GM18526 (cell line): ENCODE results near the gene SLC2A1.

ENCODE experiments used
- POLR2A ChIP-seq: IDR thresholded peaks from 3 replicates; pipeline ENCODE4 v1.6.1; 2011; ENCODE audit not compliant: insufficient read length; ENCODE audit errors: extremely low read depth

Gene SLC2A1

DNA sequence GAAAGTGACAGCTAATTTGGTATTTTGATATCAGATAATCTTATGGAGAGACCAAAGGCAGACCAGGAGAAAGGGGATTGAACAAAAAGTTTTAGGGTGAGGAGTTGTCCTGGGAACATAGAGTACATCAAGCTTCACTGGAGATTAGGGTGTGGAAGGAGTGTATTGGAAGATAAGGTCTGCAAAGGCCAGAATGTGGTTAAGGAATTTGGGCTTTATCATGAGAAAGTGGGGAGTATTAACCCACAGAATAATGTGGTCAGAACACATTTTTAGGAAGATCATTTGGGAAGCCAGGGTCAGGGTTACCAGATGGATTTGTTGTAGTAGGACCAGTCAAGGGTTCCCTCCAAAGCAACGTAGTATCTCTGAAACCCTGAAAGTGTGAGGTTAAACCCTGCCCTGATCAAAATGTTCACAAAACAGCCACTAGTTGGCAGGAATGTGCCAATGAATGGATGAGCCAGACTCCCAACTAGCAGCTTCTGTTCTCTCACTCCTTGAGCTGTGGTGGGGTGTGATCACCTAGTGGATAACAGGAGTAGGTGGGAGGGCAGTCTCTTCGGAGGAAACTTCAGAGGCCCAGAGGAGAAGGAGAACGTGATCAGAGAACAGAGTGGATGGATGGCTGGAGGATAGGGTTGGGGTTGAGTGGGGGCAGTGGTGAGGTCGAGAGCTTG, 35.8 kb downstream of the SLC2A1 start:
- TF ChIP-seq POLR2A = no peak

DNA sequence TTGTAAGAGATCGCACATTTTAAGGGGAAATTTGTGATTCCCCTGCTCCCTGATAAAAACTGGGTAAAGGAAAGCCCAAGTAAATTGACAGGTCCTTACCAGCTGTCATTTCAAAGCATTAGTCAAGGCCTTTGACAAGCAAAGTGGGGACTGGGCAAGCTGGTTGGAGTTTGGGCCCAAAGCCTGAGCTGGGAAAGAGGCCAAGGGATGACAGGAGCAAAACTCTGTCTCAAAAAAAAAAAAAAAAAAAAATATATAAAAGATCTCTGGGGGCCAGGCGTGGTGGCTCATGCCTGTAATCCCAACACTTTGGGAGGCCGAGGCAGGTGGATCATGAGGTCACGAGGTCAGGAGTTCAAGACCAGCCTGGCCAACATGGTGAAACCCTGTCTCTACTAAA, 36.9 kb downstream of the SLC2A1 start:
- TF ChIP-seq POLR2A = no peak

DNA sequence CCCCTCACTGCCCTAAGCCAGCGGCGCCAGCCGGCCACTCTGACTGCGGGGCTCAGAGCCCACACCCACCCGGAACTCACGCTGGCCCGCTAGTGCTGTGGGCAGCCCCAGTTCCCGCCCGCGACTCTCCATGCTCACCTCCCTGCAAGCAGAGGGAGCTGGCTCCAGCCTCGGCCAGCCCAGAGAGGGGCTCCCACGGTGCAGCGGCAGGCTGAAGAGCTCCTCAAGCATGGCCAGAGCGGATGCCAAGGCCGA, 41.5 kb downstream of the SLC2A1 start:
- TF ChIP-seq POLR2A = no peak

DNA sequence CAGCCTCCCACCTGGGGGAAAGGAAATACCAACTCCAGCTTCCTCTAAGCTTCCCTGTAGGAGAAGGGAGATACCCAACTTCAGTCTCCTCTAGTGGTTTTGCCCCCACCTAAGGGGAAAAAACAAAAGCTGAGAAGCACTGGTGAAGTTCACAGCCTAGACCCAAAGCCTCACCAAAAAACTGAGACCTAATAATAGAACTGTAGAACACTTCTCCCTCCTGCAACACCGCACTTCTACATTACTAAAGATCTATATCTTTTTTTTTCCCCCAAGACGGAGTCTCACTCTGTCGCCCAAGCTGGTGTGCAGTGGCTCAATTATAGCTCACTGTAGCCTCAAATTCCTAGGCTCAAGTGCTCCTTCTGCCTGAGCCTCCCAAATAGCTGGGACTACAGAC, 43.2 kb downstream of the SLC2A1 start:
- TF ChIP-seq POLR2A = no peak

DNA sequence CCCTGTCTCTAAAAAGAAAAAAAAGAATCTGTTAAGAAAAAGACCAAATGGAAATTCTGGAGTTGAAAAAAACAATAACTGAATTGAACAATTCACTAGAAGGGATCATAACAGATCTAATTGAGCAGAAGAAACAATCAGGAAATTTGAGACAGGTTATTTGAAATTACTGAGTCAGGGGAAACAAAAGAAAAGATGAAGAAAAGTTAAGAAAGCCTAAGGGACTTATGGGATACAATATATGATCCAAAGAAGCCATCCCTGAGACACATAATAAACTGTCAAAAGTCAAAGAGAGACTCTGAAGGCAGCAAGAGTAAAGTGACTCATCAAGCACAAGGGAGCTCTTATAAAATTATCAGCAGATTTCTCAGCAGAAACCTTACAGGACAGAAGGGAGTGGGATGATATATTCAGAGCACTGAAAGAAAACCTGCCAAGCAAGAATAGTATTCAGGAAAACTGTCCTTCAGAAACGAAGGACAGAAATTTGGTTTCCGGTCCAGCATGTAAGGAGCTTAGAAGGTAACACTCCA, 44.5 kb downstream of the SLC2A1 start:
- no peak for TF ChIP-seq POLR2A

DNA sequence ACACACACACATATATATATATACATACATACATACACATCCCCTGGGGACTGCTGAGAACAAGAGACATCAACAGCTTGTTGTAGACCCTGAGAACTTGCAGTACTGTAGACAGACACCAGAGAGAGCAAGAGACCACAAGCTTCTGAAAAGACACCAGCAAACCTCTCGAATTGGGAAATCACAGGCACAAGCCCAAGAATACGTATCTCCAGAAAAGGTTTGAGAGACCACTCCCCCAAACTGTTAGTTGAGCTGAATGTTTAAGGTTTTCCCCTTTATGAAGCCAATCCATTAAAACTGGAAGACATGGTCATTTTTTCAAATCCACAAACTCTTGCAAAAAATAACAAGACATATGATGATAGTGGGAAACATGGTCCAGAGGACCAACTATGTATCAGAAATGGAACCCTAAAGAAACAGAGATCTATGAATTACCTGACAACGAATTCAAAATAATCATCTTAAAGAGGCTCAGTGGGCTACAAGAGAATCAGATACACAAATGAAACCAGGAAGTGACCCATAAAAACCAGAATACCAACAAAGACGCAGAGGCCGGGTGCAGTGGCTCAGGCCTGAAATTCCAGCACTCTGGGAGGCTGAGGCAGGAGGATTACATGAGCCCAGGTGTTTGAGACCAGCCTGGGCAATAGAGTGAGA, 45.1 kb downstream of the SLC2A1 start:
- no peak for TF ChIP-seq POLR2A

DNA sequence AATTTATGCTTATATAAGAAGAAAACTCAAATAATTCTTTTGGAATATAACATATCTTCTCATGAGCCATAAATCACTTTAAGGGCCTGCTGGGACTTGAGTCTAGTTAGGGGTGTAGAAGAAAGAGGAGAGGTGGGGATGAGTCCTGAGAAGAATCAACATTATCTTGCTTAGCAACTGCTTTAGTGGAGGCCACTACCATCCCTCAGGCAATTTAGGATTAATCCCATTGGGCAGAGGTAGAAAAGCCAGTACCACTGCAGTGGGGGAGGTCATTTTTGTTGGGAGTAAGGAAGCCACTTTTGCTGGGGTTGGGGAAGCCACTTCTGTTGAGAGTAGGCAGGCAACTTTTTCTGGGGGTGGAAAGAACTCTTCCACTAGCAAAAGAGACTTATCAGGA, 47.7 kb downstream of the SLC2A1 start:
- no peak for TF ChIP-seq POLR2A

DNA sequence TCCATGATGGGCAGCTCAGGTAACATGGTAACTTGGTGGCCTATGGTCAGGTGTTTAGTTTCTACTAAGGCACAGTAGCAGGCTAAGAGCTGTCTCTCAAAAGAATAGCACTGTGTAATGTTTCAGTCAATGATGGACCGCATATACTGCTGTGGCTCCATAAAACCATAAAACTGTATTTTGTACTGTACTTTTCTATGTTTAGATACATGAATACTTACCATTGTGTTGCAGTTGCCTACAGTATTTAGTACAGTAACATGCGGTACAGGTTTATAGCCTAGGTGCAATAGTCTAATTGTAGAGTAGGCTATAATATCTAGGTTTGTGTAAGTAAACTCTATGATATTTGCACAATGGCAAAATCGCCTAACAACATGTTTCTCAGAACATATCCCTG, 50.6 kb downstream of the SLC2A1 start:
- no peak for TF ChIP-seq POLR2A

DNA sequence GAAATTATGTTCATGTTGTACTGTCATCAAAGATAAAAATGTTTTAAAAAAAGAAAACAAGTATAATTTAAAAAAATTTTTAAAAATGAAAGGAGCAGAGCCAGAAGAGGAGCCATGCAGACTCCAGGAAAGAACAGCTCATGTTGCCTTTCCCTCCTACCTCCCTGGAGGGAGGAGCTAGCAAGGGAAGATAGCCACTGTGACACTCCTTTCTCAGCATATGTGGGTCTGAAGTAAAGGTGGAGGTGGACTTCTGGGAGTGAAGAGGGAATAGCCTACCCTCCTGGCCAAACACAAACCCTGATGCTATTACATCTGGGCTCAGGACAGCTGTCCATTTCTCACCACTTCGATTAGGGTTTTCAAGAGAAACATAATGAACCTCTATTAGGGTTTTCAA, 54.2 kb downstream of the SLC2A1 start:
- TF ChIP-seq POLR2A = no peak

DNA sequence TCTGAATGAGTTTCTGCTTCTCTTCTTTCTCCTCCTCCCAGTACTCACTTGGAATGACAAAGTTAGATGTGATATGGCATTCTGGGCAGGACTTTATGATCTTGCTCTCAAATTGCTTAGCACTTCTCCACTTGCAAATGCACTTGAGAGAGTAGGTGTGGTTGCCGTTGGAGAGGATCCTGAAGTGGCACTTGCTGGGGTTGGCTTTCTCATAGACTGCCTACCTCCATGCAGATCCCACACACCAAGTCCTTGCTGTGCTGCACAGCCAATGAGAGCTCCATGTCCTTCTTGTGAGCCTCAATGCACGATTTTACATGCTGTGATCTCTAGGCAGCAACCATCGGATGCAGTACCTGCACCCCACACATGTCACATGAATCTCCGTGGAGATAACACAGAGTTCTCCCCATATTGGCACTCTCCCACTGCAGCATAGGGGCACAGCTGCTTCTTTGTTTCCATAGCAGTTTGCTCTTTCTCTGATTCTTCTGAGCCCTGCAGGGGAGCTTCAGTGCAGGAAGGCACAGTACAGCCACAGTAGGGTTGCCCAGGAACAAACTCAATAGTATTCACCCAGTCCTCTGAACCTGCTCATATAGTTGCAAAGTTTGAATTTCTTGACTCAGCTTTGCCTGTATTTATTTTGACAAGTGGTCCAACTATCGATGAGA, 67.1 kb downstream of the SLC2A1 start:
- no peak for TF ChIP-seq POLR2A

DNA sequence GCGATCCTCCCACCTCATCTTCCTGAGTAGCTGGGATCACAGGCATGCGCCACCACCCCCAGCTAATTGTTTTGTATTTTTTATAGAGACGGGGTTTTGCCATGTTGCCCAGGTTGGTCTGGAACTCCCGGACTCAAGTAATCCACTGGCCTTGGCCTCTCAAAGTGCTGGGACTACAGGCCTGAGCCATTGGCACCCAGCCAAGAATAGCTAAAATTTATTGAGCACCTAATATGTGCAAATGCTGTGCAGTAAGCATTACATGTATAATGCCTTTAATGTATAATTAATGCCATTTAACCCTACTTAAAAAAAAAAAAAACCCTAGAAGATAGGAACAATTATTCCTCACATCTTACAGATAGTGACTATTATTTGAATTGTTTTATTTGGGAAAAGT, 69.4 kb downstream of the SLC2A1 start:
- TF ChIP-seq POLR2A = no peak

DNA sequence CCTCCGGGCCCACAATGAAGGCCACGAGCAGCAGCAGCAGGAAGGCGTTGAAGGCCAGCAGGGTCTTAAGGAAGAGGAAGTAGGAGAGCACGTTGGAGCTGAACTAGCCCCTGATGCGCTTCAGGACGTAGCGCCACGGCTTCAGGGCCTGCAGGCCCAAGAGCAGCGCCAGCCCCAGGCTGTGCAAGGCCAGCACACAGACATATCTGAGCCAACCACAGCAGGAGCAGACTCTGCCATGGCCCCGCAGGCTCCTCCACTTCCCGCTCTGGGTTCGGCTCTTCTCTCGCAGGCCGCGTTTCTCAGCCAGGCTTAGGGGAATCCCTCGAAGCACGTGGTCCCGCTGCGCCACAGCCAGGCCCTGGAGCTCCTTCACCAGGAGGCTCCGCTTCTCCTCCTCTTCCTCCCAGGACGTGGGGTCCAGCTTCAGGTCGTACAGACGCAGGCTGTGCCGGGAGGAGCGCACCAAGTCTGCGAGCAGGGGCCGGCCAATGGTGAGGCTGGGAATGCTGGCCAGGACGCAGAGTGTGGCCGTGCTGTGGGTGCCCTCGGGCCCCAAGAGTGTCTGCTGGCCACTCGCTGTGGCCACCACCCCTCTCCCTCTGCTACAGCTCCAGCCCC, 70.5 kb downstream of the SLC2A1 start:
- TF ChIP-seq POLR2A = no peak

DNA sequence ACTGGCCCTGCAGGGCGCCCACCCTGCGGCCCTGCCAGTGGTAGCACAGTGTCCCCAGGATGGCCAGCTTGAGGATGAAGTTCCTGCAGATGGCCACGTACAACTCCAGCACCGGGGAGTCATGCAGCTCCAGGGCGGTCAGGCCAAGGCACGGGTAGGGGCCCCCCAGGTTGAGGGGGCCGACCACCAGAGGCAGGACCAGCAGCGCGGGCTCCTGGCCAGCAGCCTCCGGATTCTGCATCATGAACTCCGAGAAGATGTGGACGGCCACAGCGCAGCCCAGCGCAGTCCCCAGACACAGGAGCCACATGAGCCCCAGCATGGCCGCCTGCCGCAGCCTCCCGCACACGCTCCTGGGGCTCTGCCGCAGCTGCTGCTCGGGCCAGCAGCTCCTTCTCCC, 71.3 kb downstream of the SLC2A1 start:
- no peak for TF ChIP-seq POLR2A

DNA sequence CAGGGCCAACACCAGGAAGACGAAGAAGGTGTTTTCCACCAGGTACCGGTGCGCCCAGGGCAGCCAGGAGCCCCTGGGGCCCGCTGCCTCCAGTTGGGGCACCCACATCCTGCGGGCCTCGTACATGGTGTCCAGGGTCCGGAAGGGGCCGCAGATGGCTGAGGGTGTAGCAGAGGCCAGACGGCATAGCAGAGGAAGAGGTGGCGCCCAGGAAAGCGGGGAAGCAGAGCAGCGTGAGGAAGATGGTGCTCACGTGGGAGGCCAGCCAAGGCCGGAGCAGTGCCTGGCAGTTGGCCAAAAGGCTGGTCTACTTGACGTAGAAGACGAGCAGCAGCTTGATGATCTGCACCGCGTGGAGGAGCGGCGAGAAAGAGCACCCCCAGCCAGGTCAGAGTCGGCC, 71.9 kb downstream of the SLC2A1 start:
- no peak for TF ChIP-seq POLR2A

DNA sequence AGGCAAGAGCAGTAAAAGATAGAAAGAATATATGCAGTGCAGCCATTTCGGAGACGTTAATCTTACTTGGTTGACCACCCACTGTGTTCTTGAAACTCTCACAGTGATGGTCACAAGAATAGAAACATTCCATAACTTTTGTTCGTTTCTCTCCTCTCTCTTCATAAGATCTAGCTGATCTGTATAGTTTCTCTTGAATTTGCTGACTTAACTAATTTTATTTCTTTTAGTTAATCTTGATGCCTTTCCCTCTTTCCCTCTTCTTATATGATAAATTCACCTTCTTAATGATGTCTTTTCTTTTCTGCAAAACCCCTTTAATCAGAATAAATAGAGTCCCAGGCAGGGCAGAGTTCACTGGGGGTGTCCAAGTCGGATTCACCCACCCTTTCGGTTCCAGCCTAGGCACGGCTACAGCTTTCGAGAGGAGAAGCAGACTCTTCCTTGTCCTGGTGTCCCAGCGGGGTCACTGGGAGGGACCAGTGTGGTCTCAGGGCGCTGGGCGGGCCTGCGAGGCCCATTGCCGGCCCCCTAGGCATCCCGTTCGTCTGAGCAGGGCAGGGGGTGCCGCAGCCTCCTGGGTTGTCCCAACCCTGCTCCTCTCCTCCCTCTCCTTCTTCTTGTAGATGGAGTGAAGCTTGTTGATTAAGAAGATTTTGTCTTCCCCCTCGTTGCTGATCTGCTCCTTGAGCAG, 72.5 kb downstream of the SLC2A1 start:
- no peak for TF ChIP-seq POLR2A
